Caki2 (cell line): Measurements from ENCODE around the gene SOX6. TPM values are rescaled to one million over a fixed set of nuclear protein-coding genes. Genes with fewer than 3 reads are reported as not detected.
"Not testable (repeated sequence)": the region's sequence is repeated elsewhere in the genome, so short reads cannot be mapped to it uniquely, and the experiment has no call there.

Source experiments
- DNase-seq: peaks from one replicate; pipeline ENCODE4 v3.0.0-alpha.2; 2015; ENCODE audit warnings: low read depth
- in situ Hi-C: cut with HindIII; loops from 2 replicates; pipeline ENCODE4 v1.10.0; 2016; ENCODE audit warnings: low sequenced_read_pairs, low pct_unique_long_range_greater_than_20kb, mixed read lengths
- total RNA-seq: library from RNA; depleted of rRNA; stranded (reverse); fragments of >200 nt; shearing (Covaris generic); gene quantifications from 2 replicates; pipeline ENCODE4 v1.2.3, GENCODE V29; 2014; ENCODE audit warnings: low replicate concordance

The SOX6 gene
- total RNA-seq, 1 experiment from 2014 or later, result 0.78 TPM

DNA sequence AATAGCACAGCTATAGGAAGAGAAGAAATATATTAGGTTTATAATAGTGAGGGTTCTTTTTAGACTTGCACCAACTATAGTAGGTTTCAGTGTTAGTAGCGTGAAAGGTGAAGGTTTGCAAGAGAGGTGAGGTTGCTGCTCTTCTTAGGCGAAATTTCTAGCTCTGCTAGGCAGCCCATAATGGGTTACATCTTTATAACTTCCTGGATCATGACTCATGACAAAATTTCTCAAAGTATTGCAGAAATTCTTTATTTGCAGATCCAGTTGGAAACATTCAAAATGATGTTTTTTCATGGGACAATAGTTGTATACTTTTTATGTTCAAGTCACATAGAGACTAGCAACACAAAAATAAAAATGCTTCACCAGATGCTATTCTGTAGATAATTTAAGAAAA is 260.0 kb downstream of the SOX6 start:
- in situ Hi-C loops, result no loop called here
- no peak for DNase-seq

DNA sequence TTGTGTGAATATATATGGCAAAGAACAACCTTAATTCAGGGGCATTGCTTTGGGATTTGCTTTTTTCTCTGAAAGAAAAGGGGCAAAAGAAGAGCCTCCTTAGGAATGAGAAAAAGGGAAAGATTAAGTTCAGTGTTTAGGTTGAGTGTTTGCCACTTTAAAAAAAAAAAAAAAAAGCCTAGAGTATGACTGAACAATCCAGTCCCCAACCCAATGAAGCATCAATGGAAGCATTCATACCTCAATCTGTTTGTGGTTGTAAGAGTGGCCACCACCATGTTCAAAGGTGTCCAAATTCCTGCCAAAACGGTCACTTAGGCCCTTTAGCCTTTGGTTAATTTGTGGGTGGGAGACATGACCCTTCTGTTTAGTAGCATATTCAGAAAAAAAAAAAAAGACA is 260.6 kb downstream of the SOX6 start:
- in situ Hi-C loops, result no loop called here

DNA sequence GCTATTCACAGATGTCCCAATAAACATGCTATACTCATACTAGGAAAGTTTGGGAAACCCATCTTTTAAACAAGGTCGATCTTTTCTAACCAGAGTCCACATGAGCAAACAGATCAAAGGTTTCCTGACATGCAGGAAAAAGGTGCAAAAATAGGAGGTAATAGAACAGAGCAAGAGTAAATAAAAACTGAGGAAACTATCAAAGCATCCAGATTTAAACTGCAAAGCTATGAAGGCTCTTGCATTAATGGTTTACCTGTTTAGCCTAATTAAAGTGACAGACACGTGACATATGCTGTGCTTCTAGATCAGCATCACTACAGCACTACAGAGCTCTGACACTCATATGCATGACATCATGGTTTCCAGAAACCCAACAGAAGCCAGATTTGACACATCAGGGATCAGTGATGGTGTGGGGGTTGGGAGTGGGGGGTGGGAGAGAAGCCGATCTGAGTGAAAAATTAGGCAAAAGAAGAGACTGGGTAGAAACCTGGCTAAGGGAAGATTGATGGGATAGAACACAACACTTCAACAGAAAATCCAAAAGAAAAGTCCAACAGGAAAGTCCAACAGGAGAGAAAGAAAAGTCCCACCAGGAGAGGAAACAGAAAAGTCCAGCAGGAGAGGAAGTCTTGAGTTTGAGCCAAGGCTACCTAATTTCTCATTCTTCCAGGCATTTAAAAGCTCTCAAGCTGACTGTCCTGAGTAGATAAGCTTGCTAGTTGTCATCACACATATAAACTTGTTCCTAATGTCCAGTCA is 262.3 kb downstream of the SOX6 start:
- in situ Hi-C loops, result no loop called here
- no peak for DNase-seq

More for the DNA sequence above, 260.6 kb downstream of the SOX6 start:
- DNase-seq, result no peak

DNA sequence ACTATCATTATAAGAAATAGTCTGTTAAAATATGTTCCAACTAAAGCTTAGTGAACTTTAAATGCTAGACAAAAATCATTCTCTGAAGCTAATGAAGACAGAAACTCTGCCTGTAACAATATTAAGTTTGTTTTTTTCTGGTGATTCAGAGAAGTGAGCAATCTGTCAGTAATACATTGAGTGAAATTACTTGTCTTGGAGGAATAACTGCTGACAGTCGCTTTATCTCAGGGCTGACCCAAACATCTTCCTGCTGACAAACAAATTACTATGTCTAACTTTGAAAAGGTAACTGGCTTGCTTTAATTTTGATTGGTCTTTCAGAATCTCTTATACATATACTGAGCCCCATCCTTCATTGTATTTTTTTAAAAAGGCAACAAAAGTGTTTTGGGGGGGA is 264.5 kb downstream of the SOX6 start:
- DNase-seq, result no peak
- in situ Hi-C loops, result no loop called here

DNA sequence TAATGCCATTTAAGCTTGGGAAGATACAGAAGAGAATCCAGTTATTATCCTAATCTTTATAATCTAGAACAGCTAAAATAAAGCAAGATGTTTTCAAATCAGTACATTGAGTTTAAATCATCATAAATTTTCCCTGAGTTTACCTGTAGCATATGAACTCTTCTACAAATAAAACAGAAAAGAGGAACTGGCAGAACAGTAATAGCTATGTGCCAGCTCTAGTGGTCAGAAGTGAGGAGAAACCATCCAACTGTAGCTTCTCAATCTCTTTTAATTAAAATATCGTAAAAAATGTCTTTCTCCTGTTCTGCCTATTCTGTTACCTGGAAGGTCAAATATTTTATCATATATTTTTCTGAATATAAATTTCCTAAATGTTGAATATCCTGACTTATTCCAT is 266.9 kb downstream of the SOX6 start:
- in situ Hi-C loops, result no loop called here

DNA sequence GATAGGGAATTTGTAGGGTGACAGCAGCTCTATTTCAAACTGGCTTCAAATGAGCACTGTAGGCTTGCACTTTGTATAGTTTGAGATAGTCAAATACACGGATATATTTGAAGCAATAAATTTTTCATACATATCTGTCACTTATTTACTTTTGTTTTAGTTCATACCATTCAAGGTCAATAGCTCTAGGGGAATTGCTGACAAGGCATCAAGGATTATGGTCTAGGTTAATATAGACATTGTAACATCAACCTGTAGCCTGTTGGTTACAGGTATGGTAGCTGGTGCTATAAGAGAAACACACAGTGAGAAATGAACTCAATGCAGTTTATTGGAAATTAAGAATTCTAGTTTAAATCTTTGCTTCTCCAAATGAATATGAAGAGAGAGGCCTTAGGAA is 267.6 kb downstream of the SOX6 start:
- no peak for DNase-seq
- in situ Hi-C loops, result no loop called here

More for the DNA sequence above, 266.9 kb downstream of the SOX6 start:
- DNase-seq, result no peak

DNA sequence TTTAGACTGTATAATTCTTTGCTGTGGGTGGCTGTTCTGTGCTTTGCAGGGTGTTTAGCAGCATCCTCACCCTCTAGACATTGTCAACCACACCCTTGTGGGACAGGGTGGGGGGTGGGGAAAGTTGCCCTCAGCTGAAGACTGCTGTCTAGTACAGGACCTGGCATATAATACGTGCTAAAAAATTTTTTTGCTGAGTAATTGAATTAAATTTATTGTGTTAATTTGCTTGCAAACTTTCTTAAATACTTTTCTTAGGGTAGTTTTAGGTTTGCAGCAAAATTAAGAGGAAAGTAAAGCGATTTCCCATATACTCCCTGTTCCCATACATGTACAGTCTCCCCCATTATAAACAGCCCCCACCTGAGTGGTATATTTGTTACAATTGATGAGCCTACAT is 268.5 kb downstream of the SOX6 start:
- in situ Hi-C loops, result no loop called here
- DNase-seq, result no peak

DNA sequence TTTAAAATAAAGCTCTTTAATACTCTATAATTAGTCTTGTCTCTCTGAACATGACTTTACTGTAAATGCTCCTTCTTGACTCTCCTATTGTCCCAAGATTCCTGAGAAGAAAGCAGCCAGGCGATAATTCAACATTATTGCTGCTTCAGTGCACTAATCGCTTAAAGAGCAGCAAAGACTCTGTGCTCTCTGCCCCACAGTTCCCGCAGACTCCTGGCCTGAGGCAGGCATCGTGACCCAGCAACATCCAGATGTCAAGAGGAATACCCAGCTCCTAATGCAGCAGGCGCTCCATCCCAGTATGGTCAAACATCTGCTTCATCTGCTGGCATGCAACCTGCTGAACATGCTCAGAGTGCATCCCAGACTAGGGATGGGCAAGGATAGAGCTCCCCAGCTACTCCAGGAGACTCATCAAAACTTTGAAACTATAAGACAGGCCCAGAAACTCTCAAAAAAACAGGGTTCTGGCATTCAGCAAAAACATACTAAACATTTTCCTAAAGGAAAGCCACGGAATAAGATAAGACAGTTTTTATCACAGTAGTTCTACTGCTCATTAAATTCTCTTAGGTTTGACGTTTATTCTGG is 270.0 kb downstream of the SOX6 start:
- in situ Hi-C loops, result no loop called here
- no peak for DNase-seq

DNA sequence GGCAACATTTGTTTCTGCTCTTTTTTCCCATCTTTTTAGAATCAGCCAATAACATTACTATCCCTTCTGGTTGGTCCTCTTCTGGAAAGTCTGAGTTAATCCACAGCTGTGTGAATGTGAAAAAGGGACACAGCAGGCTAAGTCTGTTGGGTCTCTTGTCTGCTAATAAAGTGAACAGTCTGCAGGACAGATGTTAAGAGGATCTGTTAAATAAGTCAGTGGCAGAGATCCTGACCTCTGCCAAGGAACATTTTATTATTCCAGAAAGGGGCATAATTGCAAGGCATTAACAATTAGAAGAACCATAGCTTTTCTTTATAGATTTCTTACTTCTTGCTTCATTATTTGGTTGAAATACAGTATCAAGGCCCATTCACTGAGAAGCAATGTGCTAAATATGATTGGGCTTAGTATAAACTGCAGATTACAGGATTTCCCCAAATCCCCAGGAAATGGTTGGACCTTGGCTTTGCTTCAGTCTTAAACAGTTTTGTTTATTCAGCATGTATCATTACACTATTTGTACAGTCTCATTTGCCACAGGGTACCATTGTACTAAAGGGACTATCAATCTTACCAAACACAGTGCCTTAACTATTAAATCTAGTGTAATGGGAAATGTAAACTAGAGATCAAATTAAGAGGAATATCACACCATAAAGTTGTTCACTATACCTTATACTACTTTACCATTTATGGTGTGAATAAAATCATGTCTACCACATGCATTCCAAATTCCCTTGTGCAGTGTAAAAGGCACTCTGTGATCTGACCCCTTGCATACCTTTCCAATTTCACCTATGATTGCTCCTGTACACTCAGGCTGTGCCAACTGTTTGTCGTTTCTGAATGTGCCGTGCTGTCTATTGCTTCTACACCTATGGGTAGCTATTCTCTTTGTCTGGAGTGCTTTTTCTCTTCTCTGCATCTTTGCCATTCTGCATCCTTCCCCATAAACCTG is 274.0 kb downstream of the SOX6 start:
- no peak for DNase-seq
- in situ Hi-C loops, result no loop called here

DNA sequence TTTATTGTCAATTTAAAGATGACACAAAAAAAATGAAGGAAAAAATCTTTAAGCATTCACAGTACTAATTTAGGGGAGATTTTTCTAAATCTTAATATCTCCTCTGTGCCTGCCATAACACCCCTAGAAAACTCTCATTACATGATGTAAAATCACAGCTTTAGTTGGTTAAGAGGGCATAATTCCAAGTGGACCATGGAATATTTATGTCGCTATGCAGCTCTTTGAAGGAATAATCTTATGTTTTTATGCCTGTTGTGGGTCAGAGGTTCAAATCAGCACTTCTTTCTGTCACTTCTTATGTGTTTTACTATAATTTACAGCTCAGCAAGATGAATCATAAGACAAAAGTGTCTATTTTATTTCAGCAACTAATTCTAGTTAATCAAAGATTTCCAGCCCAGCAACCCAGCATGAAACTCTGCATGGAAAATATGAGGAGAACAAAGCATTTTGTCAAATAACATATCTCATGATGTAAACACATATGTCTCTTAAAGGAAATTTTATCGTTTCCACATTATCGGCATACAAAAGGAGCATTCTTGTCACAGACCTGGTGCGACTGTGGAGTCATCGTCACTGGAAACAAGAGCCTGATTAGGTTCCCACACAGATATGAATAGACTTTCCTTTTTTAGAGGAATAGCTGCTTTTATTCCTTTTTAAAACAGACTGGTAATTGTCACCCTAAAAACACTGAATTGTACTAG is 274.8 kb downstream of the SOX6 start:
- DNase-seq, result no peak
- in situ Hi-C loops, result no loop called here

DNA sequence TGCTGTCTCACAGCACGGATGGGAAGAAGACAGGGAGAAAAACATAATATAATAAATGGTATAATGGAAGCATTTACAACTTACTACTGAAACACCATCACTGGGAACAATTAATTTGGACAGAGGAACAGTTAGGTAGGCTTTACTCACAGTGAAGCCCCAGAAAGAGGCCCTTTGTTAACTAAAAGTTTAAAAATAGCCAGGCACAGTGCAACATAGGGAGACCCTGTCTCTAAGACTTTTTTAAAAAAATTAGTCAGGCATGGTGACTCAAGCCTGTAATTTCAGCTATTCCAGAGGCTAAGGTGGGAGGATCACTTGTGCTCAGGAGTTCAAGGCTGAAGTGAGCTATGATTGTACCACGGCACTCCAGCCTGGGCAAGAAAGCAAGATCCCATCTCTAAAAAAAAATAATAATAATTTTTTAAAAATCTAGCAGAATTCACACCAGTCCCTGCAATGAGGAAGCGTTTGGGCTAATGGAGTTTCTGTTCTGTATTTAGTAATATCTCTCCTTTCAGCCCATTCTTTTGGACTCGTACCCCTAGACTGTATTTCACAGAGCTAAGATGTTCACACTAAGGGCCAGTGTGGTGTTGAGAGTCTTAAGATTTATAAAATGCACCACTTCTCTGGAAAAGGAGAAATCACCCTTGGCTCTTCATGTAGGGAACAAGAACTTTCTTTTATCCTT is 275.5 kb downstream of the SOX6 start:
- in situ Hi-C loops, result no loop called here
- DNase-seq, result no peak

DNA sequence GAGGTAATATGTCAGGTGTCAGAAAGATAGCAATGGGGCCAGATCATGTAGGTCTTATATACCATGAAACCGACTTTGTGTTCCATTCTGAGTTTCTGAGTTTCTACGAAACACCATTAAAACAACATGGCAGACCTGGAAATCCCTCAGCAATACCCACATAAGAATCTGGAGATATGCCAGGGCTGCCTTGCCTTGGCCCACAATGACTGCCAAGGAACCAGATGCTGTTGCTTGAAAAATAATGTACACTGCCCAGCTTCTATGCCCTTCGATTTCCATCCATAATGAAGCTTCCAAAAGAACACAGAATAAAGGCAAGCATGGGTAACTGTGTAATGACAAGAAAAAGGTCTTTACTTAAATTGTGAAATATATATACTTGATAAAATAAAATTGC is 277.4 kb downstream of the SOX6 start:
- DNase-seq, result no peak
- in situ Hi-C loops, result no loop called here

DNA sequence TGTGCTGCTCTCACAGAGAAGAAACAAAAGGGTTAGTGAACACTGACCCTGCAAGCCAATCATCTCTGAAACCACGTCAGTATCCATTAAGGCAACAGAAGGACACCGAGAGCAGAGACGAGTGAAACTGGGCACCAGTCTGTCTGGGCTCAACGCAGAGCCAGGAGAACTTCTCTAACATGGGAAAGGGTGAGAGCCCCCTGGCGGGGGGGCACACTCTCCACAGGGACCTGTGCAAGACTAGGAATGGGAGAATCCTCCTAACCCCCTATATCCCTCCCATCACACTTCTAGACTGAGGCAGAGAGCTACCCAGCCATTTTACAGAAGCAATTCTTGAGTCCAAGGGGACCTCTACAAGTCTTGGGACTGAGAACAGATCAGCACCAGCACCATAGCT is 285.8 kb downstream of the SOX6 start:
- in situ Hi-C loops, result no loop called here

DNA sequence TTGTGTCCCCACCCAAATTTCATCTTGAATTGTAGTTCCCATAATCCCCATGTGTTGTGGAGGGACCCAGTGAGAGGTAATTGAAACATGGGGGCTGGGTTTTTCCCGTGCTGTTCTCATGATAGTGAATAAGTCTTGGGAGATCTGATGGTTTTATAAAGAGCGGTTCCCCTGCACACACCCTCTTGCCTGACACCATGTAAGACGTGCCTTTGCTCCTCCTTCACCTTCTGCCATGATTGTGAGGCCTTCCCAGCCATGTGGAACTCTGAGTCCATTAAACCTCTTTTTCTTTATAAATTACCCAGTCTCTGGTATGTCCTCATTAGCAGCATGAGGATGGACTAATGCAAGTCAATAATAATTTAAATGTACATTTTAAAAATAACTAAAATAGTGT is 289.1 kb downstream of the SOX6 start:
- in situ Hi-C loops, DNase-seq: not testable (repeated sequence)

More for the DNA sequence above, 285.8 kb downstream of the SOX6 start:
- DNase-seq, result no peak

DNA sequence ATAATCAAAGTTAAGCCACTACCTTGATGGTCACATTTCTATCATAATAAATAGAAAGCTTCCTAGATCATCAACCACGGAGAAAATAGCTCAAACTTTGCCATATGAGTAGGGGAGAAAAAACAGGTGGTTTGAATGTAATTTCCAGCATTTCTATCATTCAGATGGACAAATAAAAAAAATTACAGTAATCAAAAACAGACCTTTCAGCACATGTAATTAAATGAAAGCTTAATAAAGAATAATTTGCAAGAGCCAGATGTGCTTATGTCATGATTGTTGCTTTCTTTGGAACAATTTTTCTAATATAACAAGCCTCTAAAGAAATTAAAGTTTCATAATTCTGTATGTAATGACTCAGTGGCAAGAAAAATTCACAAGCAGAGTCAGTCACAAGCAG is 297.0 kb downstream of the SOX6 start:
- DNase-seq, result no peak
- in situ Hi-C loops, result no loop called here

DNA sequence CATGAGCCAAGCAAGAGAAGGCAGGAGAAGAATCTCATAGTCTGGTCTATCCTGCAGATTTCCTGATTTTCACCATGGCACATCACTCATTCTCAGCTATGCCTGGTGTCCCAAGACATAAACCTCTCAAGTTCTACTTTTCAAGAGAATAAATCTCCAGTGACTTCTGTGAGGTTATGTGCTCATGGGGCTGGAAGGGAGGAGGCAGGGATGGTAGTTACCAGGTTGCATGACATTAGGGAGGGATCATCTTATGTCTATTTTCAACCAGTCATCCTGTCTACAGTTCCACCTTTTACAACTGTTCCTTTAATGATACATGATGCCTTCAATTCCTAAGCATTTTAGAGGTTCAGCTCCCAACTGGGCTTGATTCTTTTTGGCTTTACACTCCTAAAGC is 297.7 kb downstream of the SOX6 start:
- DNase-seq, result no peak
- in situ Hi-C loops, result no loop called here

DNA sequence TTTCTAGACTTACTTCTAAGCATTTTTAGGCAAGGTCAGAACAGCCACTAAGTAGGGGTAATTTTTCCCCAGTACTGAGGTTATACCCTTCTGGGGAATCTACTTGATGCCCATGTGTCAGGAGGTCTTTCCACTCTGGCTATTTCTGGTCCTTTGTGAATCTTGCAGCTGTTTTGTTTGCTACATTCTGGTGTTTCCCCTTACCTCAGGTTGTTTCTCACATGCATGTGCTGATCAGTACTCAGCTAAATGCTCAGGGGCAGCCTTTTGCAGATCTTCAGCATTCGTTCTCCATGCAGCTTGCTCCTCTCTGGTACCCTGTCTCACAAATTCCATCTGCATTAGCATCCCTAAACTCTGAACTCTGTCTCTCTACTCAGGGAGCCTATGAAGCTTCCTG is 303.6 kb downstream of the SOX6 start:
- DNase-seq, result no peak
- in situ Hi-C loops, result no loop called here

DNA sequence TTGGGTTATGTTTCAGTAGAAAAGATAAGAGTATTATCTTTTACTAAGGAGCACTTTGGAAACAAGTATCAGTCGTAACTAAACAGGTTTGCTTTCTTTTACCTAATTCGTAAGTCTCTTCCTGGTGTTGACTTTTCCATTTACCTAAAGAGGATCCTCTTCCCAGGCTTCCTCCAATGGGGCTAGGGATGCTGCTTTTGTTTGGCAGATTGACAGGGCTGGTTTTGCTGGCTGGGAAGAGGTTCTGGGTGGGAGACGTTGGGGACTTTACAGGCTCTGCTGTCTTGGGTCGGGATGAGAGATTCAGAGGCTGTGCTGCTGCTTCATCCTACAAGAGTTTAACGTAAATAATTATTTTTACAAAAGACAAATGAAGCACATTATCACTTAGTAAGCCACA is 306.7 kb downstream of the SOX6 start:
- DNase-seq, result no peak
- in situ Hi-C loops, result no loop called here
